Ishikawa (cell line): ENCODE data around the gene IL17C.

Experiments used
- CEBPB ChIP-seq: IDR thresholded peaks from 2 replicates; pipeline ENCODE4 v1.6.1; 2012
- CREB1 ChIP-seq: IDR thresholded peaks from 2 replicates; pipeline ENCODE4 v1.6.1; 2012; ENCODE audit warnings: low read depth
- EGR1 ChIP-seq: IDR thresholded peaks from 2 replicates; pipeline ENCODE4 v1.6.1; 2012
- EP300 ChIP-seq: IDR thresholded peaks from 2 replicates; pipeline ENCODE4 v1.6.1; 2012; ENCODE audit warnings: borderline replicate concordance
- FOXM1 ChIP-seq: IDR thresholded peaks from 2 replicates; pipeline ENCODE4 v1.6.1; 2012; ENCODE audit warnings: low read depth, borderline replicate concordance
- NFIC ChIP-seq: IDR thresholded peaks from 2 replicates; pipeline ENCODE4 v1.6.1; 2012
- RAD21 ChIP-seq: IDR thresholded peaks from 2 replicates; pipeline ENCODE4 v1.6.1; 2012; ENCODE audit warnings: low read depth
- YY1 ChIP-seq: IDR thresholded peaks from 2 replicates; pipeline ENCODE4 v1.6.1; 2012; ENCODE audit warnings: low read depth
- TF ChIP-seq, protein P1 (sequence below): IDR thresholded peaks from 2 replicates; pipeline ENCODE4 v1.6.1; 2012
- TF ChIP-seq, protein P2 (sequence below): IDR thresholded peaks from 2 replicates; pipeline ENCODE4 v1.6.1; 2012
- TF ChIP-seq, protein P3 (sequence below): IDR thresholded peaks from 2 replicates; pipeline ENCODE4 v1.6.1; 2012; ENCODE audit warnings: low read depth, mild to moderate bottlenecking

- no peak for TF ChIP-seq RAD21
- no peak for TF ChIP-seq EP300
- no peak for TF ChIP-seq CEBPB
- TF ChIP-seq FOXM1: no peak
- TF ChIP-seq, protein P1, sequence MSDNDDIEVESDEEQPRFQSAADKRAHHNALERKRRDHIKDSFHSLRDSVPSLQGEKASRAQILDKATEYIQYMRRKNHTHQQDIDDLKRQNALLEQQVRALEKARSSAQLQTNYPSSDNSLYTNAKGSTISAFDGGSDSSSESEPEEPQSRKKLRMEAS: no peak
- TF ChIP-seq EGR1: no peak
- TF ChIP-seq, protein P2, sequence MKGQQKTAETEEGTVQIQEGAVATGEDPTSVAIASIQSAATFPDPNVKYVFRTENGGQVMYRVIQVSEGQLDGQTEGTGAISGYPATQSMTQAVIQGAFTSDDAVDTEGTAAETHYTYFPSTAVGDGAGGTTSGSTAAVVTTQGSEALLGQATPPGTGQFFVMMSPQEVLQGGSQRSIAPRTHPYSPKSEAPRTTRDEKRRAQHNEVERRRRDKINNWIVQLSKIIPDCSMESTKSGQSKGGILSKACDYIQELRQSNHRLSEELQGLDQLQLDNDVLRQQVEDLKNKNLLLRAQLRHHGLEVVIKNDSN: no peak
- no peak for TF ChIP-seq NFIC
- TF ChIP-seq, protein P3, sequence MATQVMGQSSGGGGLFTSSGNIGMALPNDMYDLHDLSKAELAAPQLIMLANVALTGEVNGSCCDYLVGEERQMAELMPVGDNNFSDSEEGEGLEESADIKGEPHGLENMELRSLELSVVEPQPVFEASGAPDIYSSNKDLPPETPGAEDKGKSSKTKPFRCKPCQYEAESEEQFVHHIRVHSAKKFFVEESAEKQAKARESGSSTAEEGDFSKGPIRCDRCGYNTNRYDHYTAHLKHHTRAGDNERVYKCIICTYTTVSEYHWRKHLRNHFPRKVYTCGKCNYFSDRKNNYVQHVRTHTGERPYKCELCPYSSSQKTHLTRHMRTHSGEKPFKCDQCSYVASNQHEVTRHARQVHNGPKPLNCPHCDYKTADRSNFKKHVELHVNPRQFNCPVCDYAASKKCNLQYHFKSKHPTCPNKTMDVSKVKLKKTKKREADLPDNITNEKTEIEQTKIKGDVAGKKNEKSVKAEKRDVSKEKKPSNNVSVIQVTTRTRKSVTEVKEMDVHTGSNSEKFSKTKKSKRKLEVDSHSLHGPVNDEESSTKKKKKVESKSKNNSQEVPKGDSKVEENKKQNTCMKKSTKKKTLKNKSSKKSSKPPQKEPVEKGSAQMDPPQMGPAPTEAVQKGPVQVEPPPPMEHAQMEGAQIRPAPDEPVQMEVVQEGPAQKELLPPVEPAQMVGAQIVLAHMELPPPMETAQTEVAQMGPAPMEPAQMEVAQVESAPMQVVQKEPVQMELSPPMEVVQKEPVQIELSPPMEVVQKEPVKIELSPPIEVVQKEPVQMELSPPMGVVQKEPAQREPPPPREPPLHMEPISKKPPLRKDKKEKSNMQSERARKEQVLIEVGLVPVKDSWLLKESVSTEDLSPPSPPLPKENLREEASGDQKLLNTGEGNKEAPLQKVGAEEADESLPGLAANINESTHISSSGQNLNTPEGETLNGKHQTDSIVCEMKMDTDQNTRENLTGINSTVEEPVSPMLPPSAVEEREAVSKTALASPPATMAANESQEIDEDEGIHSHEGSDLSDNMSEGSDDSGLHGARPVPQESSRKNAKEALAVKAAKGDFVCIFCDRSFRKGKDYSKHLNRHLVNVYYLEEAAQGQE: no peak
- TF ChIP-seq YY1: no peak
- TF ChIP-seq CREB1: no peak
These were observed 13.9 kb upstream of the IL17C start for GRCh38 chr16:88624481-88624880.
